ENCODE measurements around the gene OR56B1. TPM values are rescaled to one million over a fixed set of nuclear protein-coding genes. Genes with fewer than 3 reads are reported as not detected.

The OR56B1 gene
- total and polyA plus RNA-seq, 2 donors (not counting 1 experiment from before 2014, with no cell fraction given): 0.61 to 1.4 TPM

DNA sequence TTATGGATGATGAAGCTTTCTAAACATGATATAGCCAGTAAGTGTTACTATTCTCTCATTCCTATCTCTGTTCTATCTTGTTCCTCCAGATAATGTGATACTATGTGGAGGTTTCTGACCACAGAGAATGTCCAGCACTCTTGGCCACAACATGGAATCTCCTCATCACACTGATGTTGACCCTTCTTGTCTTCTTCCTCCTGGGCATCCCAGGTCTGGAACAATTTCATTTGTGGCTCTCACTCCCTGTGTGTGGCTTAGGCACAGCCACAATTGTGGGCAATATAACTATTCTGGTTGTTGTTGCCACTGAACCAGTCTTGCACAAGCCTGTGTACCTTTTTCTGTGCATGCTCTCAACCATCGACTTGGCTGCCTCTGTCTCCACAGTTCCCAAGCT lies 9.9 kb upstream of the OR56B1 start:
- POLR2A ChIA-PET: no interaction called here
- no peak overlapping the region for H2AFZ ChIP-seq (ENCODE audit: insufficient read depth, low read depth, low read length, poor library complexity, severe bottlenecking)
- TF ChIP-seq, protein P1, sequence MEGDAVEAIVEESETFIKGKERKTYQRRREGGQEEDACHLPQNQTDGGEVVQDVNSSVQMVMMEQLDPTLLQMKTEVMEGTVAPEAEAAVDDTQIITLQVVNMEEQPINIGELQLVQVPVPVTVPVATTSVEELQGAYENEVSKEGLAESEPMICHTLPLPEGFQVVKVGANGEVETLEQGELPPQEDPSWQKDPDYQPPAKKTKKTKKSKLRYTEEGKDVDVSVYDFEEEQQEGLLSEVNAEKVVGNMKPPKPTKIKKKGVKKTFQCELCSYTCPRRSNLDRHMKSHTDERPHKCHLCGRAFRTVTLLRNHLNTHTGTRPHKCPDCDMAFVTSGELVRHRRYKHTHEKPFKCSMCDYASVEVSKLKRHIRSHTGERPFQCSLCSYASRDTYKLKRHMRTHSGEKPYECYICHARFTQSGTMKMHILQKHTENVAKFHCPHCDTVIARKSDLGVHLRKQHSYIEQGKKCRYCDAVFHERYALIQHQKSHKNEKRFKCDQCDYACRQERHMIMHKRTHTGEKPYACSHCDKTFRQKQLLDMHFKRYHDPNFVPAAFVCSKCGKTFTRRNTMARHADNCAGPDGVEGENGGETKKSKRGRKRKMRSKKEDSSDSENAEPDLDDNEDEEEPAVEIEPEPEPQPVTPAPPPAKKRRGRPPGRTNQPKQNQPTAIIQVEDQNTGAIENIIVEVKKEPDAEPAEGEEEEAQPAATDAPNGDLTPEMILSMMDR (IDR thresholded peaks at IDR 0.05): no peak
- no peak for TF ChIP-seq EZH2 (IDR thresholded peaks at IDR 0.05; ENCODE audit: borderline replicate concordance, insufficient read depth, low read depth, low read length, poor library complexity, severe bottlenecking)
- WGBS (ENCODE audit: insufficient coverage): 89% methylated on average over 1 of the region's 1 CpG
- CTCF ChIA-PET: no interaction called here
- H3K27me3 Mint-ChIP-seq: no peaks in the 10 kb centered on the region
- no peaks in the 10 kb centered on the region for H3K4me1 ChIP-seq (ENCODE audit: control insufficient read depth in 2 of 2, insufficient read depth in 2 of 2, low read length in 2 of 2)
- H3K4me2 ChIP-seq (replicated peaks; ENCODE audit: low read depth, low read length, poor library complexity, severe bottlenecking): no peak overlapping the region
- H3K9me3 ChIP-seq (ENCODE audit: control extremely low read depth in 1 of 3, control insufficient read depth in 2 of 3, insufficient read depth in 1 of 3, low read length in 2 of 3): no peaks in the 10 kb centered on the region
- no peaks in the 10 kb centered on the region for H3K79me2 ChIP-seq (ENCODE audit: control insufficient read depth, insufficient read depth, low read length)
- H3K9ac ChIP-seq (ENCODE audit: low read length): no peak overlapping the region
- H3K36me3 ChIP-seq (replicated peaks in 1 of 2; ENCODE audit: control extremely low read depth in 1 of 2, control insufficient read depth in 1 of 2, extremely low read depth in 1 of 2, insufficient read depth in 2 of 2, low read length in 1 of 2): no peaks in the 10 kb centered on the region
- no peaks in the 10 kb centered on the region for H3K27me3 ChIP-seq (replicated peaks in 1 of 4; ENCODE audit: control extremely low read depth in 1 of 4, control insufficient read depth in 3 of 4, insufficient read depth in 4 of 4, low read length in 3 of 4)
- H3K9me3 Mint-ChIP-seq (ENCODE audit: insufficient read depth): no peaks in the 10 kb centered on the region
- no peak overlapping the region for H3K4me3 ChIP-seq (ENCODE audit: control extremely low read depth in 1 of 5, extremely low read depth in 1 of 5, insufficient read depth in 1 of 5, low read depth in 2 of 5, low read length in 4 of 5)
- H4K20me1 ChIP-seq (ENCODE audit: control insufficient read depth, insufficient read depth, low read length, poor library complexity, severe bottlenecking): no peaks in the 10 kb centered on the region
- intact Hi-C loops (cut with micrococcal nuclease): no loop called here
- no peak overlapping the region for H3K27ac Mint-ChIP-seq
- H3K27ac ChIP-seq (ENCODE audit: low read length in 2 of 2): no peak overlapping the region
- ATAC-seq (ENCODE audit: low read depth) (no peak), DNase-seq (no peak)
- no peak overlapping the region for H3K4me3 Mint-ChIP-seq
- H3K4me1 Mint-ChIP-seq: no peaks in the 10 kb centered on the region

DNA sequence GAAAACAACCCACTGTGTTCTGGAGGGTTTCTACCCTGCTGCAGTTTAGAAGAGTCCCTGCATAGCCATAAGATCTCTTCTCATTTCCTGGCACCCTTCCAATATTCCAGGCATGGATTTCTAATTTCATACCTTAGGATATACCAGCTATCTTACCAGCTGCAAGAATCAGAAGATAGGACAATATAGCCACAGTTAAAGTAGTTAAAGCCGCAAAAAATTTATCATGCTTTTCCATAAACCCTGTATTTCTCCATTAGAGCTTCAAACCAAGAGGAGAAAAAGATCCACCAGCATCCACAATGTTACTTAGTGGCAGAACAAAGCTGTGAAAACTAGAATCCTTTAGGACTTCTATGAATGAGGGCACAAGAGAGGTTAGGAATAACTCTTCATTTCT lies 8.6 kb upstream of the OR56B1 start:
- Histone ChIP-seq H3K4me3 (ENCODE audit: control extremely low read depth in 1 of 5, extremely low read depth in 1 of 5, insufficient read depth in 1 of 5, low read depth in 2 of 5, low read length in 4 of 5) (no peak overlapping the region), H3K4me2 (replicated peaks; ENCODE audit: low read depth, low read length, poor library complexity, severe bottlenecking) (no peak overlapping the region), H3K9ac (ENCODE audit: low read length) (no peak overlapping the region), H4K20me1 (ENCODE audit: control insufficient read depth, insufficient read depth, low read length, poor library complexity, severe bottlenecking) (no peaks in the 10 kb centered on the region), H3K36me3 (replicated peaks in 1 of 2; ENCODE audit: control extremely low read depth in 1 of 2, control insufficient read depth in 1 of 2, extremely low read depth in 1 of 2, insufficient read depth in 2 of 2, low read length in 1 of 2) (no peaks in the 10 kb centered on the region), H3K79me2 (ENCODE audit: control insufficient read depth, insufficient read depth, low read length) (no peaks in the 10 kb centered on the region), H3K27me3 (replicated peaks in 1 of 4; ENCODE audit: control extremely low read depth in 1 of 4, control insufficient read depth in 3 of 4, insufficient read depth in 4 of 4, low read length in 3 of 4) (no peaks in the 10 kb centered on the region), H3K27ac (ENCODE audit: low read length in 2 of 2) (no peak overlapping the region), H3K9me3 (ENCODE audit: control extremely low read depth in 1 of 3, control insufficient read depth in 2 of 3, insufficient read depth in 1 of 3, low read length in 2 of 3) (no peaks in the 10 kb centered on the region), H3K4me1 (ENCODE audit: control insufficient read depth in 2 of 2, insufficient read depth in 2 of 2, low read length in 2 of 2) (no peaks in the 10 kb centered on the region), H2AFZ (ENCODE audit: insufficient read depth, low read depth, low read length, poor library complexity, severe bottlenecking) (no peak overlapping the region)
- ChIA-PET POLR2A (no interaction called here), CTCF (interaction anchor here (1.4 kb wide), 1 partner anchor 80 kb away, joined by 3 read pairs; no protein-coding TSS in a partner anchor)
- no peak overlapping the region for H3K4me3 Mint-ChIP-seq
- no peaks in the 10 kb centered on the region for H3K27me3 Mint-ChIP-seq
- no peaks in the 10 kb centered on the region for H3K9me3 Mint-ChIP-seq (ENCODE audit: insufficient read depth)
- H3K27ac Mint-ChIP-seq: no peak overlapping the region
- ATAC-seq (ENCODE audit: low read depth): no peak
- no peak for DNase-seq
- intact Hi-C loops (cut with micrococcal nuclease): no loop called here
- TF ChIP-seq EZH2 (IDR thresholded peaks at IDR 0.05; ENCODE audit: borderline replicate concordance, insufficient read depth, low read depth, low read length, poor library complexity, severe bottlenecking): no peak
- TF ChIP-seq, protein P1 (IDR thresholded peaks at IDR 0.05): no peak
- no CpG with 5 or more reads among the region's 1 CpG for WGBS (ENCODE audit: insufficient coverage)
- no peaks in the 10 kb centered on the region for H3K4me1 Mint-ChIP-seq

Measured in B cell (primary cell).